DOHH2 (cell line): ENCODE results near the gene BRAP.

ENCODE experiments used
- EZH2phosphoT487 ChIP-seq: fragments of 200-600 bp; sonication (generic); IDR thresholded peaks from 2 replicates; pipeline ENCODE4 v1.6.1; 2017; ENCODE audit warnings: borderline replicate concordance, mild to moderate bottlenecking, antibody characterized with exemption, low read length, moderate library complexity, mixed read lengths
- TF ChIP-seq, protein P1 (sequence below): fragments of 200-600 bp; sonication (generic); IDR thresholded peaks from one replicate; pipeline ENCODE4 v1.5.1; 2014; ENCODE audit warnings: antibody characterized with exemption, mild to moderate bottlenecking, low read depth, low read length; ENCODE audit not compliant: poor library complexity, severe bottlenecking

DNA sequence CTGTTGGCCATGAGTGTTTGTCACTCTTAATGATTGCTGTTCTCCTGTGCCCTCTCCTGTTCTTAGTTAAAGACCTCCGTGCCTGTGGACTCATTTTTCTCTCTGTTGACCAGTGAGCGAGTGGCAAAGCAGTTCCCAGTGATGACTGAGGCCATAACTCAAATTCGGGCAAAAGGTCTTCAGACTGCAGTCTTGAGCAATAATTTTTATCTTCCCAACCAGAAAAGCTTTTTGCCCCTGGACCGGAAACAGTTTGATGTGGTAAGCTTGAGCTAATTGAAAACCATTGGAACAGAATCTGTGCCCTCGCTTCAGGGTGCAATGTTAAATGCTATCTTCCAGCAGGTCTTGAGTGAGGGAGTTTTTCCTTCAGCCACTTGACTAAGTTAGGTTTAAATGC, 19.9 kb upstream of the BRAP start:
- TF ChIP-seq, protein P1, sequence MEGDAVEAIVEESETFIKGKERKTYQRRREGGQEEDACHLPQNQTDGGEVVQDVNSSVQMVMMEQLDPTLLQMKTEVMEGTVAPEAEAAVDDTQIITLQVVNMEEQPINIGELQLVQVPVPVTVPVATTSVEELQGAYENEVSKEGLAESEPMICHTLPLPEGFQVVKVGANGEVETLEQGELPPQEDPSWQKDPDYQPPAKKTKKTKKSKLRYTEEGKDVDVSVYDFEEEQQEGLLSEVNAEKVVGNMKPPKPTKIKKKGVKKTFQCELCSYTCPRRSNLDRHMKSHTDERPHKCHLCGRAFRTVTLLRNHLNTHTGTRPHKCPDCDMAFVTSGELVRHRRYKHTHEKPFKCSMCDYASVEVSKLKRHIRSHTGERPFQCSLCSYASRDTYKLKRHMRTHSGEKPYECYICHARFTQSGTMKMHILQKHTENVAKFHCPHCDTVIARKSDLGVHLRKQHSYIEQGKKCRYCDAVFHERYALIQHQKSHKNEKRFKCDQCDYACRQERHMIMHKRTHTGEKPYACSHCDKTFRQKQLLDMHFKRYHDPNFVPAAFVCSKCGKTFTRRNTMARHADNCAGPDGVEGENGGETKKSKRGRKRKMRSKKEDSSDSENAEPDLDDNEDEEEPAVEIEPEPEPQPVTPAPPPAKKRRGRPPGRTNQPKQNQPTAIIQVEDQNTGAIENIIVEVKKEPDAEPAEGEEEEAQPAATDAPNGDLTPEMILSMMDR, result no peak
- TF ChIP-seq EZH2phosphoT487, result no peak
